SU-DHL-6 (cell line): ENCODE data around the gene FLT3LG.

Source experiments
- H2AFZ ChIP-seq: fragments of 200-600 bp; sonication (generic); 2 replicates; pipeline ENCODE4 v1.6.1; 2014; ENCODE audit warnings: low read depth, mild to moderate bottlenecking, moderate library complexity, mixed read lengths, antibody characterized with exemption, low read length; ENCODE audit not compliant: severe bottlenecking
- H3F3A ChIP-seq: fragments of 200-600 bp; shearing (Covaris generic); 2 replicates; pipeline ENCODE4 v1.6.0; 2016; ENCODE audit warnings: antibody characterized with exemption, mild to moderate bottlenecking; ENCODE audit not compliant: insufficient read depth
- H3K27ac ChIP-seq: fragments of 200-600 bp; sonication (generic); 2 replicates; pipeline ENCODE4 v1.5.1; 2016; ENCODE audit warnings: low read depth, mild to moderate bottlenecking, low read length, moderate library complexity, mixed read lengths
- H3K27me3 ChIP-seq: fragments of 200-600 bp; sonication (generic), shearing (Covaris generic); 2 replicates; pipeline ENCODE4 v1.6.0; 2014; ENCODE audit warnings: mild to moderate bottlenecking, low read length
- H3K36me3 ChIP-seq: fragments of 200-600 bp; sonication (generic); 2 replicates; pipeline ENCODE4 v1.6.1; 2014; ENCODE audit warnings: mild to moderate bottlenecking, low read length, mixed read lengths
- H3K4me2 ChIP-seq: fragments of 300-600, 200-600 bp; shearing (Covaris generic), sonication (generic); 2 replicates; pipeline ENCODE4 v1.6.0; 2014; ENCODE audit warnings: low read length, low read depth, mild to moderate bottlenecking; ENCODE audit not compliant: poor library complexity, severe bottlenecking
- H3K4me3 ChIP-seq: fragments of 200-600 bp; sonication (generic); 2 replicates; pipeline ENCODE4 v1.5.1; 2014; ENCODE audit warnings: antibody characterized with exemption, low read length, mild to moderate bottlenecking, mixed read lengths; ENCODE audit not compliant: insufficient read depth, poor library complexity, severe bottlenecking
- H3K79me2 ChIP-seq: fragments of 200-600 bp; sonication (generic); 2 replicates; pipeline ENCODE4 v1.6.1; 2014; ENCODE audit warnings: mild to moderate bottlenecking, low read length, moderate library complexity; ENCODE audit not compliant: insufficient read depth
- H3K9ac ChIP-seq: fragments of 200-600 bp; sonication (generic); 2 replicates; pipeline ENCODE4 v1.7.0; 2014; ENCODE audit warnings: mild to moderate bottlenecking, low read length
- H3K9me2 ChIP-seq: fragments of 200-600 bp; sonication (generic); replicated peaks from 2 replicates; pipeline ENCODE4 v1.6.1; 2014; ENCODE audit warnings: low read length; ENCODE audit not compliant: insufficient read depth
- H3K9me3 ChIP-seq: fragments of 200-600 bp; sonication (generic); 2 replicates; pipeline ENCODE4 v1.6.1; 2014; ENCODE audit warnings: low read length, mixed read lengths; ENCODE audit not compliant: insufficient read depth
- H4K20me1 ChIP-seq: fragments of 200-600 bp; sonication (generic); 2 replicates; pipeline ENCODE4 v1.6.1; 2014; ENCODE audit warnings: low read depth, mild to moderate bottlenecking, antibody characterized with exemption, low read length, moderate library complexity, mixed read lengths
- CTCF ChIP-seq: fragments of 200-600 bp; sonication (generic); IDR thresholded peaks from one replicate; pipeline ENCODE4 v1.5.1; 2017; ENCODE audit warnings: antibody characterized with exemption, mild to moderate bottlenecking, low read length, moderate library complexity; ENCODE audit not compliant: insufficient read depth, poor library complexity, severe bottlenecking
- EZH2phosphoT487 ChIP-seq: fragments of 200-600 bp; sonication (generic), shearing (Covaris generic); conservative IDR thresholded peaks from 2 replicates; pipeline ENCODE4 v1.6.1; 2018; ENCODE audit warnings: mild to moderate bottlenecking, antibody characterized with exemption, low read length, moderate library complexity, mixed read lengths

Gene FLT3LG

DNA sequence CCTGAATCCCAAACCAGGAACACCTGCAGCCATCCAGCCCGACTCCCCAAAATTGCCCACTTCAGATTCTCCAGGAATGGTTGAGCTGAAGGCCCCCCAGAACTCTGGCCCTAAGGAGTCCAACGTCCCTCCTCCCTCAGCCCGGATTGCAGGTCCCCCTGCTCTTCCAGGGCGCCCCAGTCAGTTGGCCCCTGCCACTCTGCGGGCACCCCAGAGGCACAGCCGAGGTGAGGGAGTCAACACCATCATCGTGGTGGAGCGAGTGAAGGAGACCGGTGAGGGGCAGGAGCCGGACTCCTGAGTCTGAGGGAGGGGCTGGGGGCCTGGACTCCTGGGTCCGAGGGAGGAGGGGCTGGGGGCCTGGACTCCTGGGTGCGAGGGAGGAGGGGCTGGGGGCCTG lies 46.7 kb upstream of the FLT3LG start:
- no peaks in the 10 kb centered on the region for H3K36me3 ChIP-seq
- H3K4me3 ChIP-seq: no peak overlapping the region
- H3K9ac ChIP-seq: no peak overlapping the region
- no peak overlapping the region for H3K27ac ChIP-seq
- H3F3A ChIP-seq: no peaks in the 10 kb centered on the region
- no peaks in the 10 kb centered on the region for H3K9me2 ChIP-seq
- no peaks in the 10 kb centered on the region for H3K9me3 ChIP-seq
- TF ChIP-seq EZH2phosphoT487 (no peak), CTCF (no peak)
- H3K27me3 ChIP-seq: no peaks in the 10 kb centered on the region
- H2AFZ ChIP-seq: no peak overlapping the region
- no peak overlapping the region for H3K4me2 ChIP-seq
- H4K20me1 ChIP-seq: no peaks in the 10 kb centered on the region
- no peaks in the 10 kb centered on the region for H3K79me2 ChIP-seq

- H3K9ac ChIP-seq: no peak overlapping the region
- no peak overlapping the region for H3K4me2 ChIP-seq
- H3K27ac ChIP-seq: no peak overlapping the region
- no peaks in the 10 kb centered on the region for H3F3A ChIP-seq
- H2AFZ ChIP-seq: no peak overlapping the region
- no peaks in the 10 kb centered on the region for H3K36me3 ChIP-seq
- TF ChIP-seq EZH2phosphoT487 (no peak), CTCF (no peak)
- no peaks in the 10 kb centered on the region for H3K27me3 ChIP-seq
- no peaks in the 10 kb centered on the region for H4K20me1 ChIP-seq
- no peak overlapping the region for H3K4me3 ChIP-seq
- H3K9me3 ChIP-seq: no peaks in the 10 kb centered on the region
- H3K9me2 ChIP-seq: no peaks in the 10 kb centered on the region
- no peaks in the 10 kb centered on the region for H3K79me2 ChIP-seq
Measured at GRCh38 chr19:49427855-49428546, 46.0 kb upstream of the FLT3LG start.

- TF ChIP-seq CTCF (no peak), EZH2phosphoT487 (no peak)
- Histone ChIP-seq H3K27ac (no peak overlapping the region), H3K79me2 (no peaks in the 10 kb centered on the region), H3K4me2 (no peak overlapping the region), H2AFZ (no peak overlapping the region), H3K9me2 (no peaks in the 10 kb centered on the region), H3K27me3 (no peaks in the 10 kb centered on the region), H3K9me3 (no peaks in the 10 kb centered on the region), H3K4me3 (no peak overlapping the region), H3K36me3 (no peaks in the 10 kb centered on the region), H3K9ac (no peak overlapping the region), H4K20me1 (no peaks in the 10 kb centered on the region), H3F3A (no peaks in the 10 kb centered on the region)
Measured at GRCh38 chr19:49428547-49429451, 45.2 kb upstream of the FLT3LG start.
